Activated naive CD4-positive, alpha-beta T cell treated with anti-CD3 and anti-CD28 coated beads, Interleukin-2, amount 50 U/mL, for 24 hours (primary cell): ENCODE results near the gene MAP3K7CL.
"Not testable (repeated sequence)": the region's sequence is repeated elsewhere in the genome, so short reads cannot be mapped to it uniquely, and the experiment has no call there.

Experiments
- H3K27ac Mint-ChIP-seq: one replicate; pipeline ENCODE4 v1.8.0; 2021; ENCODE audit warnings: mild to moderate bottlenecking, mixed read lengths
- H3K27me3 Mint-ChIP-seq: one replicate; pipeline ENCODE4 v1.8.0; 2021; ENCODE audit warnings: mixed read lengths
- H3K36me3 Mint-ChIP-seq: one replicate; pipeline ENCODE4 v1.8.0; 2021; ENCODE audit warnings: mixed read lengths
- H3K4me1 Mint-ChIP-seq: one replicate; pipeline ENCODE4 v1.8.0; 2021; ENCODE audit warnings: mixed read lengths
- H3K4me3 Mint-ChIP-seq: one replicate; pipeline ENCODE4 v1.8.0; 2021; ENCODE audit warnings: mild to moderate bottlenecking, mixed read lengths
- H3K9me3 Mint-ChIP-seq: one replicate; pipeline ENCODE4 v1.8.0; 2021; ENCODE audit warnings: mixed read lengths

MAP3K7CL gene

DNA sequence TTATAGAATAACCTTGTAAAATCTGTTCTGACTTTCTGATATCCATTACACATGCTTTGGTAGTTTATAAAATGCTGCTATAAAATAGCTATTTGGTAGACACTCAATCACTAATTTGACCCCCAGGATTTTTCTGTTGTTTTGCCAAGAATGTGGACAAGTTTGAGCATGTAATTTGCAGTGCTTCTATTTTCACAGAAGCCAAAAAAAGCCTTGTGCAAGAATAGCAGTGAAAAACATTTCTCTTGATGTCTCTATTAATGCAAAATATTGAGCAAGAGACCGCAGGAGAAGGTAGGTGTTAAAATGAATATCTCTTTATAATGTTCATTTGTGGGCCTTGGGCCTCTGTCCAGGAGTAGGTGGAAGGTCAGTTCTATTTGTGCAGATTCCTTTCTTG, 22.5 kb downstream of the MAP3K7CL start:
- Mint-ChIP-seq H3K27ac (no peak overlapping the region), H3K27me3 (no peaks in the 10 kb centered on the region), H3K9me3 (no peaks in the 10 kb centered on the region), H3K36me3 (no peaks in the 10 kb centered on the region), H3K4me1 (no peaks in the 10 kb centered on the region), H3K4me3 (no peak overlapping the region)

DNA sequence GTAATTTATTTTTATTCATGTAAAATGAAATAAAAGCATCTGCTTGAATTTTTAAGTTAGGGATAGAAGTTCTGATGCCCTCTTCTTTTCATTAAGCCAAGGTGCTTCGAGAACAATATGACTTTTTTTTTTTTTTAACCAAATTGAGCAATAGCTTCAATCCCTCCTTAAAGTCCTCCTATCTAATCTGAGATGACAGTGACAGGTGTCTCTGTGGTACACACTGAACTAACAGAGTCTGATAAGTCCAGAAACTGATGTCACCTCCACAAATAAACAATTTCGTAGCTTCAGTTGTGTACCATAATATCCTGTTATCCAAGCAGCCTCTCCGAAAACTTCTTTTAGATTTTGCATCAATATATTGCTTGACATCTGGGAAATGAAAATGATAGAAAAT, 23.8 kb downstream of the MAP3K7CL start:
- Mint-ChIP-seq H3K4me3 (no peak overlapping the region), H3K27ac (no peak overlapping the region), H3K9me3 (no peaks in the 10 kb centered on the region), H3K36me3 (peaks cover 3% of the 10 kb centered on the region), H3K27me3 (no peaks in the 10 kb centered on the region), H3K4me1 (no peaks in the 10 kb centered on the region)

- no peaks in the 10 kb centered on the region for H3K27me3 Mint-ChIP-seq
- no peaks in the 10 kb centered on the region for H3K9me3 Mint-ChIP-seq
- H3K4me1 Mint-ChIP-seq: no peaks in the 10 kb centered on the region
- H3K36me3 Mint-ChIP-seq: peaks cover 5% of the 10 kb centered on the region
- H3K4me3 Mint-ChIP-seq: no peak overlapping the region
- no peak overlapping the region for H3K27ac Mint-ChIP-seq
Observed at GRCh38 chr21:29155118-29155932, 24.9 kb downstream of the MAP3K7CL start.

- Mint-ChIP-seq H3K4me1 (no peaks in the 10 kb centered on the region), H3K9me3 (no peaks in the 10 kb centered on the region), H3K36me3 (peaks cover 5% of the 10 kb centered on the region), H3K27ac (no peak overlapping the region), H3K4me3 (no peak overlapping the region), H3K27me3 (no peaks in the 10 kb centered on the region)
Observed at GRCh38 chr21:29155933-29156260, 25.5 kb downstream of the MAP3K7CL start.

- H3K27ac Mint-ChIP-seq: no peak overlapping the region
- peaks cover 5% of the 10 kb centered on the region for H3K36me3 Mint-ChIP-seq
- H3K4me1 Mint-ChIP-seq: no peaks in the 10 kb centered on the region
- no peaks in the 10 kb centered on the region for H3K9me3 Mint-ChIP-seq
- H3K4me3 Mint-ChIP-seq: no peak overlapping the region
- H3K27me3 Mint-ChIP-seq: no peaks in the 10 kb centered on the region
Observed at GRCh38 chr21:29157080-29157479, 26.6 kb downstream of the MAP3K7CL start.

- Mint-ChIP-seq H3K9me3 (no peaks in the 10 kb centered on the region), H3K36me3 (peaks cover 7% of the 10 kb centered on the region), H3K4me3 (no peak overlapping the region), H3K27ac (no peak overlapping the region), H3K27me3 (no peaks in the 10 kb centered on the region), H3K4me1 (no peaks in the 10 kb centered on the region)
Observed at GRCh38 chr21:29159842-29160241, 29.4 kb downstream of the MAP3K7CL start.

GRCh38 chr21:29162825-29163224, 32.4 kb downstream of the MAP3K7CL start:
- H3K36me3 Mint-ChIP-seq: peaks cover 11% of the 10 kb centered on the region
- not testable (repeated sequence) for H3K27ac Mint-ChIP-seq, H3K27me3 Mint-ChIP-seq, H3K4me3 Mint-ChIP-seq, H3K4me1 Mint-ChIP-seq, H3K9me3 Mint-ChIP-seq

- Mint-ChIP-seq H3K4me3 (no peak overlapping the region), H3K9me3 (no peaks in the 10 kb centered on the region), H3K27ac (no peak overlapping the region), H3K4me1 (peaks cover 5% of the 10 kb centered on the region), H3K27me3 (no peaks in the 10 kb centered on the region), H3K36me3 (peaks cover 11% of the 10 kb centered on the region)
Observed at GRCh38 chr21:29163341-29164115, 33.1 kb downstream of the MAP3K7CL start.

GRCh38 chr21:29164323-29164942, 34.0 kb downstream of the MAP3K7CL start:
- Mint-ChIP-seq H3K27ac (no peak overlapping the region), H3K4me1 (peaks cover 6% of the 10 kb centered on the region), H3K4me3 (no peak overlapping the region), H3K9me3 (no peaks in the 10 kb centered on the region), H3K27me3 (no peaks in the 10 kb centered on the region), H3K36me3 (peaks cover 7% of the 10 kb centered on the region)

GRCh38 chr21:29166323-29166722, 35.9 kb downstream of the MAP3K7CL start:
- H3K4me1 Mint-ChIP-seq: peaks cover 16% of the 10 kb centered on the region

DNA sequence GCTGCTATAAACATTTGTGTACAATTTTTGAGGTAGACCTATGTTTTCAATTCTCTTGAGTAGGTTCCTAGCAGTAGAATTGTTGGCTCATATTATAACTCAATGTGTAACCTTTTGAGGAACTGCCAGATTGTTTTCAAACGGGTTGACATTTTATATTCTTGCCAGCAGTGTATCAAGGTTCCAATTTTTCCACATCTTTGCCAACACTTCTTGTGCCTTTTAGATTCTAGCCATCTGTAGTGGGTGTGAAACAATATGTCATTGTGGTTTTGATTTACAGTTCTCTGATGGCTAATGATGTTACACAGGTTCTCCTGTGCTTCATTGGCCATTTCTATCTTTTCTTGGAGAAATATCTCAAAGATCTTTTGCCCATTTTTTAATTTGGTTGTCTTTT, 36.4 kb downstream of the MAP3K7CL start:
- Mint-ChIP-seq H3K4me3 (no peak overlapping the region), H3K4me1 (peaks cover 16% of the 10 kb centered on the region), H3K9me3 (no peaks in the 10 kb centered on the region), H3K27ac (no peak overlapping the region), H3K27me3 (no peaks in the 10 kb centered on the region), H3K36me3 (peaks cover 9% of the 10 kb centered on the region)

More at GRCh38 chr21:29166323-29166722, 35.9 kb downstream of the MAP3K7CL start:
- Mint-ChIP-seq H3K27ac (no peak overlapping the region), H3K9me3 (no peaks in the 10 kb centered on the region), H3K36me3 (peaks cover 8% of the 10 kb centered on the region), H3K4me3 (no peak overlapping the region), H3K27me3 (no peaks in the 10 kb centered on the region)

GRCh38 chr21:29167481-29167880, 37.0 kb downstream of the MAP3K7CL start:
- not testable (repeated sequence) for H3K27ac Mint-ChIP-seq, H3K27me3 Mint-ChIP-seq

GRCh38 chr21:29168891-29169315, 38.5 kb downstream of the MAP3K7CL start:
- H3K4me3 Mint-ChIP-seq: no peak overlapping the region
- H3K27ac Mint-ChIP-seq: no peak overlapping the region
- peaks cover 9% of the 10 kb centered on the region for H3K36me3 Mint-ChIP-seq
- H3K27me3 Mint-ChIP-seq: no peaks in the 10 kb centered on the region
- peaks cover 16% of the 10 kb centered on the region for H3K4me1 Mint-ChIP-seq
- no peaks in the 10 kb centered on the region for H3K9me3 Mint-ChIP-seq

More at GRCh38 chr21:29167481-29167880, 37.0 kb downstream of the MAP3K7CL start:
- H3K36me3 Mint-ChIP-seq, H3K9me3 Mint-ChIP-seq, H3K4me3 Mint-ChIP-seq: not testable (repeated sequence)
- H3K4me1 Mint-ChIP-seq: peaks cover 16% of the 10 kb centered on the region

- H3K4me3 Mint-ChIP-seq: no peak overlapping the region
- H3K4me1 Mint-ChIP-seq: peaks cover 16% of the 10 kb centered on the region
- peak overlapping the region; percentile 8 for H3K27ac Mint-ChIP-seq
- H3K9me3 Mint-ChIP-seq: no peaks in the 10 kb centered on the region
- H3K36me3 Mint-ChIP-seq: peaks cover 9% of the 10 kb centered on the region
- no peaks in the 10 kb centered on the region for H3K27me3 Mint-ChIP-seq
Observed at GRCh38 chr21:29170944-29171343, 40.5 kb downstream of the MAP3K7CL start.

DNA sequence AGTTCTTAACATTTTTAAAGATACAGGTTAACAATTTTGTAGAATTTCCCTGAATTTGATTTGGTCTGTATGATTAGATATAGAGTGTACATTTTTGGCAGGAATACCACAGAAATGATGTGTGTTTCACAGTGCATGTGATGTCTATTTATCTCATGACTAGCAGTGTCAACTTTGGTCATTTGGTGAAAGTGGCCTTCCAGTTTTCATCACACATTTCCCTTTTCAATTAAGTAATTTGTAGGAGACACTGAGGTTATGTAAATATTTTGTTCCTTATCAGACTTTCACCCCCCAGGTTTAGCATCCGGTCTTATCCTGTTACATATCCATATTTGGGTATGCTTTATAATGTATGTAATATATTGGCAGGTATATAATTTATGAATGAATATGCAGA, 41.8 kb downstream of the MAP3K7CL start:
- peaks cover 7% of the 10 kb centered on the region for H3K36me3 Mint-ChIP-seq
- H3K27ac Mint-ChIP-seq: no peak overlapping the region
- H3K9me3 Mint-ChIP-seq: no peaks in the 10 kb centered on the region
- H3K4me1 Mint-ChIP-seq: peaks cover 16% of the 10 kb centered on the region
- H3K27me3 Mint-ChIP-seq: no peaks in the 10 kb centered on the region
- H3K4me3 Mint-ChIP-seq: no peak overlapping the region

GRCh38 chr21:29174607-29175013, 44.2 kb downstream of the MAP3K7CL start:
- H3K27me3 Mint-ChIP-seq: no peaks in the 10 kb centered on the region
- peaks cover 5% of the 10 kb centered on the region for H3K36me3 Mint-ChIP-seq
- no peak overlapping the region for H3K27ac Mint-ChIP-seq
- no peaks in the 10 kb centered on the region for H3K9me3 Mint-ChIP-seq
- H3K4me1 Mint-ChIP-seq: peaks cover 10% of the 10 kb centered on the region
- H3K4me3 Mint-ChIP-seq: no peak overlapping the region
